Right atrium auricular region (tissue), 2 donors: ENCODE data around the gene FBXO42. TPM values are rescaled to one million over a fixed set of nuclear protein-coding genes. Genes with fewer than 3 reads are reported as not detected.

Experiments used
- DNase-seq: peaks from one replicate; pipeline ENCODE4 v3.0.0-alpha.2; 2019; ENCODE audit warnings: low spot score
- H3K27ac ChIP-seq, 2 donors: fragments of 200-600 bp; sonication (generic); 1 replicate in 1 of 2; 2 replicates in 1 of 2; pipeline ENCODE4 v1.5.1; 2016 to 2019
- H3K27me3 ChIP-seq, 2 donors: fragments of 200-600 bp; sonication (generic); one replicate each; pipeline versions ENCODE4 v1.5.1 to v1.6.0; 2017 to 2019
- H3K36me3 ChIP-seq: fragments of 200-600 bp; sonication (generic); one replicate; pipeline ENCODE4 v1.5.1; 2016
- H3K4me1 ChIP-seq, 2 donors: fragments of 200-600 bp; sonication (generic); one replicate each; pipeline versions ENCODE4 v1.5.1 to v1.6.0; 2017 to 2019
- H3K4me3 ChIP-seq, 2 donors: fragments of 200-600 bp; sonication (generic); 1 replicate in 1 of 2; 2 replicates in 1 of 2; pipeline ENCODE4 v1.5.1; 2017 to 2019; ENCODE audit warnings: mild to moderate bottlenecking in 1 of 2, moderate library complexity in 1 of 2
- H3K9me3 ChIP-seq, 2 donors: fragments of 200-600 bp; sonication (generic); one replicate each; pipeline ENCODE4 v1.5.1; 2019
- CTCF ChIP-seq, 2 donors: fragments of 200-600 bp; sonication (generic); IDR thresholded peaks; one replicate each; pipeline ENCODE4 v1.5.1; 2019; ENCODE audit warnings: antibody characterized with exemption in 2 of 2
- total RNA-seq, 2 donors: library from RNA; depleted of rRNA; stranded (reverse); fragments of >200 nt; gene quantifications; one replicate each; pipeline ENCODE4 v1.1.0, GENCODE V29; 2016

The FBXO42 gene
- total RNA-seq, 2 donors from 2014 or later: 11.9 to 16.5 TPM

- no peaks in the 10 kb centered on the region for H3K9me3 ChIP-seq
- peaks cover 0 to 22% of the 10 kb centered on the region in 2 donors for H3K4me1 ChIP-seq
- H3K27ac ChIP-seq: peak overlapping the region; percentile 86 to 88
- no peak for DNase-seq
- no peak for TF ChIP-seq CTCF (IDR thresholded peaks at IDR 0.05)
- H3K27me3 ChIP-seq: no peaks in the 10 kb centered on the region
- H3K36me3 ChIP-seq: no peaks in the 10 kb centered on the region
- peak overlapping the region; percentile 32 to 67 for H3K4me3 ChIP-seq
Measured at GRCh38 chr1:16205891-16206546, 146.3 kb downstream of the FBXO42 start.

GRCh38 chr1:16205334-16205671, 147.0 kb downstream of the FBXO42 start:
- no peak for TF ChIP-seq CTCF (IDR thresholded peaks at IDR 0.05)
- H3K27ac ChIP-seq: no peak overlapping the region
- H3K4me3 ChIP-seq: no peak overlapping the region
- H3K36me3 ChIP-seq: no peaks in the 10 kb centered on the region
- no peaks in the 10 kb centered on the region for H3K9me3 ChIP-seq
- H3K27me3 ChIP-seq: no peaks in the 10 kb centered on the region
- H3K4me1 ChIP-seq: peaks cover 0 to 22% of the 10 kb centered on the region in 2 donors
- no peak for DNase-seq

- H3K27me3 ChIP-seq: no peaks in the 10 kb centered on the region
- no peak for DNase-seq
- TF ChIP-seq CTCF (IDR thresholded peaks at IDR 0.05): peak; percentile 15 to 48
Measured at GRCh38 chr1:16204634-16205333, 147.5 kb downstream of the FBXO42 start.

GRCh38 chr1:16204216-16204615, 148.1 kb downstream of the FBXO42 start:
- Histone ChIP-seq H3K27me3 (no peaks in the 10 kb centered on the region), H3K4me1 (peaks cover 0 to 22% of the 10 kb centered on the region in 2 donors)
- no peak for TF ChIP-seq CTCF (IDR thresholded peaks at IDR 0.05)

More at GRCh38 chr1:16204634-16205333, 147.5 kb downstream of the FBXO42 start:
- no peaks in the 10 kb centered on the region for H3K9me3 ChIP-seq
- no peak overlapping the region for H3K4me3 ChIP-seq
- peaks cover 0 to 22% of the 10 kb centered on the region in 2 donors for H3K4me1 ChIP-seq
- H3K27ac ChIP-seq: no peak overlapping the region
- no peaks in the 10 kb centered on the region for H3K36me3 ChIP-seq

GRCh38 chr1:16203550-16203949, 148.7 kb downstream of the FBXO42 start:
- Histone ChIP-seq H3K27ac (no peak overlapping the region), H3K9me3 (no peaks in the 10 kb centered on the region), H3K36me3 (no peaks in the 10 kb centered on the region), H3K4me3 (no peak overlapping the region), H3K27me3 (no peaks in the 10 kb centered on the region), H3K4me1 (peaks cover 0 to 22% of the 10 kb centered on the region in 2 donors)
- no peak for TF ChIP-seq CTCF (IDR thresholded peaks at IDR 0.05)
- no peak for DNase-seq

More at GRCh38 chr1:16204216-16204615, 148.1 kb downstream of the FBXO42 start:
- Histone ChIP-seq H3K27ac (no peak overlapping the region), H3K9me3 (no peaks in the 10 kb centered on the region), H3K36me3 (no peaks in the 10 kb centered on the region), H3K4me3 (no peak overlapping the region)
- DNase-seq: no peak
